NCI-H2196 (cell line): Measurements from ENCODE around the gene PNCK.

Source experiments
- DNase-seq: peaks from one replicate; lab custom pipeline; 2025; ENCODE audit not compliant: unreplicated experiment; lab: John Stamatoyannopoulos, UW

Gene PNCK

GRCh38 chrX:153642655-153643430 lies 30.8 kb downstream of the PNCK start:
- DNase-seq: peak; percentile 13

- no peak for DNase-seq
These were observed 31.5 kb downstream of the PNCK start for GRCh38 chrX:153642051-153642654.

- DNase-seq: peak; percentile 17
These were observed 32.0 kb downstream of the PNCK start for GRCh38 chrX:153641627-153642026.

- DNase-seq: no peak
These were observed 32.7 kb downstream of the PNCK start for GRCh38 chrX:153640736-153641575.

GRCh38 chrX:153640045-153640686 lies 33.4 kb downstream of the PNCK start:
- DNase-seq: no peak

GRCh38 chrX:153639177-153640044 lies 34.2 kb downstream of the PNCK start:
- DNase-seq: no peak

GRCh38 chrX:153638436-153639176 lies 35.0 kb downstream of the PNCK start:
- no peak for DNase-seq

GRCh38 chrX:153638041-153638371 lies 35.6 kb downstream of the PNCK start:
- DNase-seq: no peak

- DNase-seq: no peak
These were observed 36.2 kb downstream of the PNCK start for GRCh38 chrX:153637121-153638040.

- no peak for DNase-seq
These were observed 36.9 kb downstream of the PNCK start for GRCh38 chrX:153636716-153637115.

GRCh38 chrX:153635788-153636668 lies 37.6 kb downstream of the PNCK start:
- DNase-seq: peak; percentile 6

GRCh38 chrX:153635388-153635787 lies 38.2 kb downstream of the PNCK start:
- no peak for DNase-seq

GRCh38 chrX:153634832-153635231 lies 38.8 kb downstream of the PNCK start:
- DNase-seq: no peak

GRCh38 chrX:153634236-153634635 lies 39.4 kb downstream of the PNCK start:
- no peak for DNase-seq

- no peak for DNase-seq
These were observed 39.9 kb downstream of the PNCK start for GRCh38 chrX:153633607-153634180.

- DNase-seq: no peak
These were observed 40.6 kb downstream of the PNCK start for GRCh38 chrX:153633048-153633447.

- no peak for DNase-seq
These were observed 41.0 kb downstream of the PNCK start for GRCh38 chrX:153632595-153632946.
